GM21367 (cell line): ENCODE data around the gene PPP1R37.

Source experiments
- ATAC-seq: cut with Tn5 transposase; IDR thresholded peaks from one replicate; pipeline ENCODE4 v1.9.1; 2021; ENCODE audit not compliant: unreplicated experiment

Gene PPP1R37

DNA sequence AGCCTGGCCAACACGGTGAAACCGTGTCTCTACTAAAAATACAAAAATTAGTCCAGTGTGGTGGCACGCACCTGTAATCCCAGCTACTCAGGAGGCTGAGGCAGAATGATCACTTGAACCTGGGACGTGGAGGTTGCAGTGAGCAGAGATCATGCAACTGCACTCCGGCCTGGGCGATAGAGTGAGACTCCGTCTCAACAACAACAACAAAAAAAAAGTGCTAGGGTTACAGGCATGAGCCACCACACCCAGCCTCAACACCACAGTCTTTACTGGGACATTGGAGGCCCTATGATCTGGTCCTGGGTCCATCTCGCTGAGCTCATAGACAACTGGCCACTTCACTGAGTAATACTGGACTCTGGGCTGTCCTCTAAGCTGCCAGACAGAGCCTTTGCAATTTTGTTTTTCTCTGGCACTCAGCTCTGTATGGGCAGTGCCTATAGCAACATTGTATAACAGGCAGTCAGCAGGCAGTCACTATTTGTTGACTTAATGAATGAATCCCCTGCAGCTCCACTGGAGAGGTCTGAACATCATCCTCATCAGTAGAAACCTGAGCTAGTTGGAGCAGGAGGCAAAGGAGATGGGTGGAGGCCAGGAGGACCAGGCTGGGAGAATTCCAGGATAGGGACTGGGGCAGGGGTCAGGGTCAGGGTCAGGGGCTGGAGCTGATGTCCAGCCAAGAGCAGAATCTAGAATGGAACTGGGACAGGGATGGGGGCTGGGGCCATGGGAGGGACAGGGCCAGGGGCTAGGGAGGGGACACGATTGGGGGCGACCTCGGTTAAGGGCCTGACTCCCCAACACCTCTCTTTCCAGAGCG lies 93.7 kb downstream of the PPP1R37 start:
- ATAC-seq, result no peak

DNA sequence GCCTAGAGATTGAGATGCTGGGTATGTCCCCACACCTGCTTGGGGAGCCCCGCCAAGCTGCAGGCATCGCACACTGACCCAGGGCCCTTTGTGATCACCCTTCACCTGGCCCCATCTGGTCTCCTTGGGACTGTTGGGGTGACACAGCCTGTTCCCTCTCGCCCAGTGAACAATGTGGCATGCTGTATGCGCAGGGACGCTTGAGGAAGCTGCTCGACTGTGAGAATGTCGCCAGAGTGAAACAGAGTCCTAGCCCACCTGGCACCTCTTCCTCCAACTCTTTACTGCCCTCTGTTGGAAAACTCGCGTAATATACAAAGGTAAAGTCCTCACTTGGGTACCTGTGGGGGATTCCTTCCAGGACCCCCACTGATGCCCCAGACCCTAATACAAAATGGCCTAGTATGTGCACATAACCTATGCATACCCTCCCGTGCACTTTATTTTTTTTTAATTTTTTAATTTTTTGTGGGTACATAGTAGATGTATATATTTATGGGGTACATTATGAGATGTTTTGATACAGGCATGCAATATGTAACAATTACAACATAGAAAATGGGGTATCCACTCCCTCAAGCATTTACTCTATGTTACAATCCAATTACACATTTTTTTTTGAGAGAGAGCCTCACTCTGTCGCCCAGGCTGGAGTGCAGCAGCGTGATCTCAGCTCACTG lies 94.6 kb downstream of the PPP1R37 start:
- no peak for ATAC-seq

DNA sequence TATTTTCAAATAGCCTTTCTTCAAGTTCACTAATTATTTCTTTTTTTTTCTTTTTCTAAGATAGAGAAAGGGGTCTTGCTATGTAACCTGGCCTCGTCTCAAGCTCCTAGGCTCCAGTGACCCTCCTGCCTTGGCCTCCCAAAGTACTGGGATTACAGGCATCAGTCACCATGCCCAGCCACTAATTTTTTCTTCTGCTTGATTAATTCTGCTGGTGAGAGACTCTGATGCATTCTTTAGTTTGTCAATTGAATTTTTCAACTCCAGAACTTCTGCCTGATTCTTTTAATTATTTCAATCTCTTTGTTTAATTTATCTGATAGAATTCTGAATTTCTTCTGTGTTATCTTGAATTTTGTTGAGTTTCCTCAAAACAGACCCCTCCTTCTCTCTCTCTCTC lies 97.0 kb downstream of the PPP1R37 start:
- ATAC-seq, result no peak

- ATAC-seq, result no peak
Measured at GRCh38 chr19:45191375-45191774, 98.4 kb downstream of the PPP1R37 start.

DNA sequence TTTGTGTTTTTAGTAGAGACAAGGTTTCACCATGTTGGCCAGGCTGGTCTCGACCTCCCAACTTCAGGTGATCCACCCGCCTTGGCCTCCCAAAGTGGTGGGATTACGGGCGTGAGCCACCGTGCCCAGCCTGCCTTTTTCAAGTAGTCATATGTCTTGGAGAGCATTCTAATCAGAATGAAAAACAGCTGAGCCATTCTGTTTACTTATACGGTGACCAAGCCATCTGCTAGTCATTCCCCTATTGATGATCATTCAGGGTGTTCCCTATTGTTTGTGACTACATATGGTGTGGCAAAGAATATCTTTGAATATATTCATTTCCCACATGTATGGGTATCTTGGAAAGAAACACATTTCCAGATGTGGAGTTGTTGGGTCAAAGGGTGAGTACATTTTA lies 102.8 kb downstream of the PPP1R37 start:
- ATAC-seq, result no peak
